ENCODE measurements around the gene ALPK1. TPM values are rescaled to one million over a fixed set of nuclear protein-coding genes. Genes with fewer than 3 reads are reported as not detected.

ALPK1 gene
- total and polyA plus RNA-seq, 2 experiments from 2014 or later, result 0.10 to 0.49 TPM

GRCh38 chr4:112299721-112300120 lies 2.6 kb downstream of the ALPK1 start (continued):
- TF ChIP-seq ZNF462 (CRISPR knock-in tag; IDR thresholded peaks at IDR 0.05), result no peak
- TF ChIP-seq CREB1 (CRISPR knock-in tag; IDR thresholded peaks at IDR 0.05; ENCODE audit: low read depth), result no peak
- no peak for TF ChIP-seq EZH2phosphoT487 (IDR thresholded peaks at IDR 0.05; ENCODE audit: unreplicated experiment)
- no peak for TF ChIP-seq ZNF114 (CRISPR knock-in tag; IDR thresholded peaks at IDR 0.05)
- TF ChIP-seq NANOG (IDR thresholded peaks at IDR 0.05; ENCODE audit: borderline replicate concordance), result no peak
- TF ChIP-seq EZH2 (IDR thresholded peaks at IDR 0.05; ENCODE audit: low read depth, unreplicated experiment), result no peak
- no peak for TF ChIP-seq CTCF (conservative IDR thresholded peaks at IDR 0.05; ENCODE audit: low read depth in 2 of 2)
- no peak for TF ChIP-seq JUNB (IDR thresholded peaks at IDR 0.05; ENCODE audit: unreplicated experiment)
- TF ChIP-seq POLR2AphosphoS5 (IDR thresholded peaks at IDR 0.05; ENCODE audit: low read depth), result no peak
- TF ChIP-seq ETS1 (IDR thresholded peaks at IDR 0.05), result no peak
- no peak for TF ChIP-seq STAT1 (IDR thresholded peaks at IDR 0.05; ENCODE audit: unreplicated experiment)

All from GM23338 (cell line).